ENCODE data around the gene CD93.

CD93 gene

GRCh38 chr20:23032056-23032749, 53.9 kb downstream of the CD93 start:
- H3K4me3 Mint-ChIP-seq = no peak overlapping the region
- no peaks in the 10 kb centered on the region for H3K4me1 Mint-ChIP-seq
- peaks cover 21% of the 10 kb centered on the region for H3K27me3 Mint-ChIP-seq
- H3K9me3 Mint-ChIP-seq = no peaks in the 10 kb centered on the region
- H3K27ac Mint-ChIP-seq = no peak overlapping the region
- no peaks in the 10 kb centered on the region for H3K36me3 Mint-ChIP-seq
- ATAC-seq = no peak

GRCh38 chr20:23031346-23031745, 54.8 kb downstream of the CD93 start:
- Mint-ChIP-seq H3K4me1 (no peaks in the 10 kb centered on the region), H3K9me3 (no peaks in the 10 kb centered on the region), H3K4me3 (no peak overlapping the region), H3K27me3 (peaks cover 13% of the 10 kb centered on the region), H3K36me3 (no peaks in the 10 kb centered on the region), H3K27ac (no peak overlapping the region)
- no peak for ATAC-seq

Data from stimulated activated memory B cell treated with anti-CD40 and anti-IgM and Interleukin-4, amounts not matched to agents 10 μg/mL and 1 μg/mL and 100 μg/mL, for 72 hours (primary cell).